DMS79 (cell line): ENCODE measurements around the gene LPAR1.

ENCODE experiments used
- DNase-seq: peaks from one replicate; lab custom pipeline; 2025; lab: John Stamatoyannopoulos, UW

The LPAR1 gene

GRCh38 chr9:110954822-110955291, 83.4 kb downstream of the LPAR1 start:
- DNase-seq, result no peak

- DNase-seq, result no peak
Observed at GRCh38 chr9:110952540-110952859, 85.8 kb downstream of the LPAR1 start.

- DNase-seq, result no peak
Observed at GRCh38 chr9:110951805-110952539, 86.3 kb downstream of the LPAR1 start.

GRCh38 chr9:110950041-110950645, 88.1 kb downstream of the LPAR1 start:
- no peak for DNase-seq

- DNase-seq, result no peak
Observed at GRCh38 chr9:110949081-110949480, 89.2 kb downstream of the LPAR1 start.

- DNase-seq, result no peak
Observed at GRCh38 chr9:110947491-110948044, 90.7 kb downstream of the LPAR1 start.

- no peak for DNase-seq
Observed at GRCh38 chr9:110942522-110942921, 95.7 kb downstream of the LPAR1 start.

- no peak for DNase-seq
Observed at GRCh38 chr9:110940951-110941557, 97.2 kb downstream of the LPAR1 start.

- no peak for DNase-seq
Observed at GRCh38 chr9:110939573-110939972, 98.7 kb downstream of the LPAR1 start.

GRCh38 chr9:110939047-110939446, 99.2 kb downstream of the LPAR1 start:
- DNase-seq, result no peak

- DNase-seq, result no peak
Observed at GRCh38 chr9:110938242-110938641, 100.0 kb downstream of the LPAR1 start.

- DNase-seq, result no peak
Observed at GRCh38 chr9:110936719-110937452, 101.4 kb downstream of the LPAR1 start.

- DNase-seq, result no peak
Observed at GRCh38 chr9:110936237-110936636, 102.0 kb downstream of the LPAR1 start.

- DNase-seq, result no peak
Observed at GRCh38 chr9:110935829-110936228, 102.4 kb downstream of the LPAR1 start.

- no peak for DNase-seq
Observed at GRCh38 chr9:110933350-110934001, 104.8 kb downstream of the LPAR1 start.

- no peak for DNase-seq
Observed at GRCh38 chr9:110932863-110933262, 105.4 kb downstream of the LPAR1 start.

GRCh38 chr9:110928599-110928998, 109.7 kb downstream of the LPAR1 start:
- no peak for DNase-seq

GRCh38 chr9:110926828-110927487, 111.3 kb downstream of the LPAR1 start:
- no peak for DNase-seq

GRCh38 chr9:110923601-110924000, 114.7 kb downstream of the LPAR1 start:
- DNase-seq, result no peak

GRCh38 chr9:110922145-110922544, 116.1 kb downstream of the LPAR1 start:
- no peak for DNase-seq

- no peak for DNase-seq
Observed at GRCh38 chr9:110921705-110922104, 116.6 kb downstream of the LPAR1 start.
